WI38 (cell line): Measurements from ENCODE around the gene HECTD4.

Experiments used
- H3K4me3 ChIP-seq: 2 replicates; pipeline ENCODE4 v1.5.1; 2011; ENCODE audit warnings: low read depth, mild to moderate bottlenecking, control low read depth, low read length
- TF ChIP-seq, protein P1 (sequence below): IDR thresholded peaks from 2 replicates; pipeline ENCODE4 v1.5.1; 2012; ENCODE audit warnings: low read depth, mild to moderate bottlenecking, control low read depth, low read length

Gene HECTD4

DNA sequence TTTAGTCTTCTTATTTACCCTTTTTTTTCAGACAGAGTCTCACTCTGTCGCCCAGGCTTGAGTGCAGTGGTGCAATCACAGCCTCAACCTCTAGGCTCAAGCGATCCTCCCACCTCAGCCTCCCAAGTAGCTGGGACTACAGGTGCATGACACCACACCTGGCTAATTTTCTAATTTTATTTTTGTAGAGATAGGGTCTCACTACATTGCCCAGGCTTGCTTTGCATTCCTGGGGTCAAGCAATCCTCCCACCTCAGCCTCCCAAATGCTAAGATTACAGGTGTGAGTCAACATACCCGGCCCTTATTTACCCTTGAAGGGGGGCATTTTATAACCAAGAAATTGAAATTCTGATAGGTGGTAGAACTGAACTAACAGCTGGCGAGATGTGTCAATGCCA lies 21.0 kb downstream of the HECTD4 start:
- H3K4me3 ChIP-seq: no peak overlapping the region
- TF ChIP-seq, protein P1, sequence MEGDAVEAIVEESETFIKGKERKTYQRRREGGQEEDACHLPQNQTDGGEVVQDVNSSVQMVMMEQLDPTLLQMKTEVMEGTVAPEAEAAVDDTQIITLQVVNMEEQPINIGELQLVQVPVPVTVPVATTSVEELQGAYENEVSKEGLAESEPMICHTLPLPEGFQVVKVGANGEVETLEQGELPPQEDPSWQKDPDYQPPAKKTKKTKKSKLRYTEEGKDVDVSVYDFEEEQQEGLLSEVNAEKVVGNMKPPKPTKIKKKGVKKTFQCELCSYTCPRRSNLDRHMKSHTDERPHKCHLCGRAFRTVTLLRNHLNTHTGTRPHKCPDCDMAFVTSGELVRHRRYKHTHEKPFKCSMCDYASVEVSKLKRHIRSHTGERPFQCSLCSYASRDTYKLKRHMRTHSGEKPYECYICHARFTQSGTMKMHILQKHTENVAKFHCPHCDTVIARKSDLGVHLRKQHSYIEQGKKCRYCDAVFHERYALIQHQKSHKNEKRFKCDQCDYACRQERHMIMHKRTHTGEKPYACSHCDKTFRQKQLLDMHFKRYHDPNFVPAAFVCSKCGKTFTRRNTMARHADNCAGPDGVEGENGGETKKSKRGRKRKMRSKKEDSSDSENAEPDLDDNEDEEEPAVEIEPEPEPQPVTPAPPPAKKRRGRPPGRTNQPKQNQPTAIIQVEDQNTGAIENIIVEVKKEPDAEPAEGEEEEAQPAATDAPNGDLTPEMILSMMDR: no peak

DNA sequence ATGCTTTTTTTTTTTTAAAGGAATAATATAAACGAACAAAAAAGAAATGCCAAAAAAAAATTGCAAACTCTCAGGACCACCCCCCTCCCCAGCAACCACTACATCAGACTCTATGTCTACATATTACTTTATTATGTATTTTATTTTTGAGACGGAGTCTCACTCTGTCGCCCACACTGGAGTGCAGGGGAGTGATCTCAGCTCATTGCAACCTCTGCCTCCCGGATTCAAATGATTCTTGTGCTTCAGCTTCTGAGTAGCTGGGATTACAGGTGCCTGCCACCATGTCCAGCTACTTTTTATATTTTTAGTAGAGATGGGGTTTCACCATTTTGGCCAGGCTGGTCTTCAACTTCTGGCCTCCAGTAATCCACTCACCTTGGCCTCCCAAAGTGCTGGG lies 22.9 kb downstream of the HECTD4 start:
- TF ChIP-seq, protein P1: no peak

DNA sequence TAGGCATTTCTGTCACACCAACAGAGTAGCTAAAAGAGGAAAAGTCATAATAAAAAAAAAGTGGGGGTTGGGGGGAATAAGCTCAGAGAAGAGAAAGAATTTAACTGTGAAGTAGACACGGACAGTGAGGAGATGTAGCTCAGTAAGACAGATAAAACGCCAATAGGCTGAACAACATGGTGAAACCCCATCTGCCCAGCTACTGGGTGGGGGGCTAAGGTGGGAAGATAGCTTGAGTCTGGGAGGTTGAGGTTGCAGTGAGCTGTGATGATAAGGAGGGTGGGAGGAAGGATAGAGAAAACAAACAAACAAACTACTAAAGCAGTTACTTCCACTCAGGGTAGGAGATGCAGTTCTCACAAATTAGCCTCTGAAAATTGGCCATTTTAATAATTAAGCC lies 25.0 kb downstream of the HECTD4 start:
- H3K4me3 ChIP-seq: no peak overlapping the region
- TF ChIP-seq, protein P1: no peak

More for the DNA sequence above, 22.9 kb downstream of the HECTD4 start:
- H3K4me3 ChIP-seq: no peak overlapping the region

DNA sequence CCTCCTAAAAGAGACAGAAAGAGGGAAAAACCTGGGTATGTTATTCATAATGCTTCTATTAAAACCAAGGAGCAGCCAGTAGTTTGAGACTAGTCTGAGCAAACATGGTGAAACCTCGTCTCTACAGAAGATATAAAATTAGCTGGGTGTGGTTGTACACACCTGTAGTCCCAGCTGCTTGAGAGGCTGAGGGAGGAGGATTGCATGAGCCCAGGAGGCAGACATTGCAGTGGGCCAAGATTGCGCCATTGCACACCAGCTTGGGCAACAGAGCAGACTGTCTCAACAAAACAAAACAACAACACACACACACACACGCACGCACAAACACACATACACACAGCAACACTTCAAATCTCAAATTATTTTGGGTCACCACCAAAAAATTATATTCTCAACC lies 27.8 kb downstream of the HECTD4 start:
- no peak overlapping the region for H3K4me3 ChIP-seq
- TF ChIP-seq, protein P1: no peak

DNA sequence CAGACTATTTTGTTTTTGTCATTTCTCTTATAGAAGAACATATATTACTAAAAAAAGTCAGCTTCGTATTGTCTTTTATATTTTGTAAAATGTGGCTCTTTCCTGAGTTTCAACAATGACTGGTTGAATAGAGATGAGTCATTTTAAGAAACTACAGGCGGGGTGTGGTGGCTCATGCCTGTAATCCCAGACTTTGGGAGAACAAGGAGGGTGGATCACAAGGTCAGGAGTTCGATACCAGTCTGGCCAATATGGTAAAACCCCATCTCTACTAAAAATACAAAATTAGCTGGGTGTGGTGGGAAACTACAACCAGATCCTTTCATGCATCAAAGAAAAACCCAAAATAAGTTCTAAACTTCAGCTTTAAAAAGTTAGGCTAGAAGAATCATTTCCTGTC lies 28.8 kb downstream of the HECTD4 start:
- TF ChIP-seq, protein P1: no peak
- no peak overlapping the region for H3K4me3 ChIP-seq

DNA sequence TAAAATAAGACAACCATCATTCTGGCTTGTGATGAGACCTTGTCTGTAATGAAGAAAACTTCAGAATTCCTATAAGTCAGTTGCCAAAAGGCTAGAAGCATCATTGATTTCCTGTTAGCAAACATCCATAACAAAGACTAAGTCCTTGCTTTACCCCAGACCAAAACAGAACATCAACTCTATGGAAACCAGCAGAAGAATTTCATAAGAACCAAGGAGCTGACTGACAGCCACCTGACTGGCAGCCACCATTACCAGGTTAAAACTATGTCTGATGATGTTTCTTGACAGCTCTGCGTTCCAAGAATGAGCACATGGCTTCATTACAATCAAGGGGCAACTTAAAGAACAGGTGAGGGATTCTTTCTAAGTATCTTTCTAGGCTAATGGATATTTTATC lies 29.3 kb downstream of the HECTD4 start:
- TF ChIP-seq, protein P1: no peak
- no peak overlapping the region for H3K4me3 ChIP-seq

DNA sequence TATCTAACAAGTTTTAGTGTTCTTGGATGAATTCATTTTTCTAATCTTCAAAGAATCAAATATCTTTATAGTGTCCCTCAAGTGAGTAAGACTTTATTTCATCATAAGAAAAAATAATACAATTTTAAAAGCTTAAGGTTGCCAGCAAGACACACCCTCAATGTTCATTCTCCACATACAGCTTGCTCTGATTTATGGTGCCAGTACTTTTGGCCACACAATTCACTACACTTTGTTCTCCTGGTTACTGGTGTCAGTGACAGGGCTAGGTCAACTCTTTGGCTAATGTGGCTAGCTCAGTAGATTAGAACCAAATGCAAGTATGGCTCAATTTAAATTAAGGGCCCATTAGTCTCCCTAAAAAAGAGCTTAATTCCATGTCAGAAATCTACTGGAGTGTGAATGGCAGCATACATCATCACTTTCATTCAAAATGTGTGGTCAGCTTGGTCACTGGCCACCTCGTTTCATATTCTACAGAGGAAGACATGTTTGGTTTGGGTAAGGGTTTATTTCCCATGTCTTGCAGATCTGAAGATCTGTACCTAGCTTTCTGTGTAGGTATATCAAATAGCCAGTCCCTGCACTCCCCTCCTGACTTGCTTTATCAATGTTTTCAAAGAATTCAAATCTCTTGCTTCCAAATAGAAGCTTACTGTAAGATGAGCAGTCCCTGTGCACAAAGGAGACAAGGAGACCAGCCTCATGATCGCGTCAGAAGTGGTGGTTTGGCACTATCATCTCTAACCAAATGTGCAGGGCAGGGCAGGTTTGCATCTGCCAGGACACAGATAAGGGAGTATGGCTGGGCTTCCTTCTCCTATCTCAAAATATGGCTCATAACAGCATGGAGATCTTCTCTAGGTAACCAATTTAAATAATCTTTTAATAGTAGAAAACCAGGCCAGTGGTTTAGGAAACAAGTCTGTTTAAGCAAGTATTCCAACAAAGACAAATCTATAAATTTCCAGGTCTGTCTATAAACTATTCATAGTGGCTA lies 31.3 kb downstream of the HECTD4 start:
- TF ChIP-seq, protein P1: no peak
- no peak overlapping the region for H3K4me3 ChIP-seq
